Stimulated activated naive B cell treated with anti-CD40 and anti-IgM and Interleukin-4, amounts not matched to agents 10 μg/mL and 1 μg/mL and 100 μg/mL, for 72 hours (primary cell): ENCODE data around the gene MRPL27.

Source experiments
- ATAC-seq, 2 donors: fragments of 150-1000 bp; cut with Tn5 transposase; replicated peaks; 2 replicates each; pipeline ENCODE4 v1.10.0; 2021; ENCODE audit warnings: moderate library complexity in 1 of 2
- DNase-seq: peaks from one replicate; pipeline ENCODE4 v3.0.0; 2021
- H3K27ac Mint-ChIP-seq: one replicate; pipeline ENCODE4 v1.8.0; 2022; ENCODE audit warnings: mild to moderate bottlenecking, mixed read lengths
- H3K27me3 Mint-ChIP-seq, 2 donors: one replicate each; pipeline ENCODE4 v1.8.0; 2022; ENCODE audit warnings: mixed read lengths in 2 of 2
- H3K36me3 Mint-ChIP-seq, 2 donors: one replicate each; pipeline ENCODE4 v1.8.0; 2022; ENCODE audit warnings: mixed read lengths in 2 of 2, mild to moderate bottlenecking in 1 of 2
- H3K4me1 Mint-ChIP-seq, 2 donors: one replicate each; pipeline ENCODE4 v1.8.0; 2022; ENCODE audit warnings: mixed read lengths in 2 of 2, mild to moderate bottlenecking in 1 of 2
- H3K4me3 Mint-ChIP-seq, 2 donors: one replicate each; pipeline ENCODE4 v1.8.0; 2022; ENCODE audit warnings: mild to moderate bottlenecking in 2 of 2, mixed read lengths in 2 of 2, moderate library complexity in 1 of 2
- H3K9me3 Mint-ChIP-seq, 2 donors: one replicate each; pipeline ENCODE4 v1.8.0; 2022; ENCODE audit warnings: mixed read lengths in 2 of 2, mild to moderate bottlenecking in 1 of 2

MRPL27 gene

GRCh38 chr17:50375858-50376538 is 3.0 kb upstream of the MRPL27 start:
- DNase-seq: no peak
- Mint-ChIP-seq H3K27me3 (no peaks in the 10 kb centered on the region), H3K4me3 (no peak overlapping the region), H3K27ac (no peak overlapping the region), H3K36me3 (peaks cover 17 to 47% of the 10 kb centered on the region in 2 donors), H3K4me1 (peaks cover 15 to 18% of the 10 kb centered on the region in 2 donors), H3K9me3 (no peaks in the 10 kb centered on the region)
- ATAC-seq: no peak

- peaks cover 15 to 19% of the 10 kb centered on the region in 2 donors for H3K4me1 Mint-ChIP-seq
- peaks cover 13 to 31% of the 10 kb centered on the region in 2 donors for H3K36me3 Mint-ChIP-seq
- no peak for ATAC-seq
Measured at GRCh38 chr17:50373705-50374104, 721 bp upstream of the MRPL27 start.

GRCh38 chr17:50372222-50372757 is 694 bp downstream of the MRPL27 start:
- Mint-ChIP-seq H3K27me3 (no peaks in the 10 kb centered on the region), H3K4me3 (peak overlapping the region; percentile 95 to 98), H3K4me1 (peaks cover 17 to 19% of the 10 kb centered on the region in 2 donors), H3K9me3 (no peaks in the 10 kb centered on the region), H3K27ac (peak overlapping the region; percentile 100), H3K36me3 (peaks cover 23 to 36% of the 10 kb centered on the region in 2 donors)
- no peak for DNase-seq
- no peak for ATAC-seq

More at GRCh38 chr17:50373705-50374104, 721 bp upstream of the MRPL27 start:
- Mint-ChIP-seq H3K4me3 (peak overlapping the region; percentile 95 to 98), H3K27ac (peak overlapping the region; percentile 100), H3K9me3 (no peaks in the 10 kb centered on the region), H3K27me3 (no peaks in the 10 kb centered on the region)
- no peak for DNase-seq

- peaks cover 23 to 36% of the 10 kb centered on the region in 2 donors for H3K36me3 Mint-ChIP-seq
- H3K27me3 Mint-ChIP-seq: no peaks in the 10 kb centered on the region
- ATAC-seq: no peak
Measured at GRCh38 chr17:50371526-50371925, 1.5 kb downstream of the MRPL27 start.

GRCh38 chr17:50370052-50370451 is 2.9 kb downstream of the MRPL27 start:
- no peak overlapping the region for H3K4me3 Mint-ChIP-seq
- peaks cover 19 to 27% of the 10 kb centered on the region in 2 donors for H3K4me1 Mint-ChIP-seq
- no peak overlapping the region for H3K27ac Mint-ChIP-seq
- no peaks in the 10 kb centered on the region for H3K9me3 Mint-ChIP-seq
- DNase-seq (no peak), ATAC-seq (no peak)
- H3K27me3 Mint-ChIP-seq: no peaks in the 10 kb centered on the region
- H3K36me3 Mint-ChIP-seq: peaks cover 33 to 43% of the 10 kb centered on the region in 2 donors

More at GRCh38 chr17:50371526-50371925, 1.5 kb downstream of the MRPL27 start:
- no peak for DNase-seq
- no peaks in the 10 kb centered on the region for H3K9me3 Mint-ChIP-seq
- H3K4me1 Mint-ChIP-seq: peaks cover 17 to 19% of the 10 kb centered on the region in 2 donors
- H3K4me3 Mint-ChIP-seq: peak overlapping the region; percentile 95 to 98
- no peak overlapping the region for H3K27ac Mint-ChIP-seq

GRCh38 chr17:50367401-50367800 is 5.6 kb downstream of the MRPL27 start:
- DNase-seq (no peak), ATAC-seq (no peak)
- no peaks in the 10 kb centered on the region for H3K9me3 Mint-ChIP-seq
- H3K4me3 Mint-ChIP-seq: no peak overlapping the region
- H3K36me3 Mint-ChIP-seq: peaks cover 31 to 40% of the 10 kb centered on the region in 2 donors
- H3K27ac Mint-ChIP-seq: no peak overlapping the region
- peaks cover 16 to 25% of the 10 kb centered on the region in 2 donors for H3K4me1 Mint-ChIP-seq
- no peaks in the 10 kb centered on the region for H3K27me3 Mint-ChIP-seq

- H3K27ac Mint-ChIP-seq: no peak overlapping the region
- DNase-seq (no peak), ATAC-seq (no peak)
- H3K4me1 Mint-ChIP-seq: peaks cover 14 to 18% of the 10 kb centered on the region in 2 donors
- H3K27me3 Mint-ChIP-seq: no peaks in the 10 kb centered on the region
- peaks cover 30 to 32% of the 10 kb centered on the region in 2 donors for H3K36me3 Mint-ChIP-seq
- no peaks in the 10 kb centered on the region for H3K9me3 Mint-ChIP-seq
- H3K4me3 Mint-ChIP-seq: no peak overlapping the region
Measured at GRCh38 chr17:50365649-50366393, 7.2 kb downstream of the MRPL27 start.

- DNase-seq (no peak), ATAC-seq (no peak)
- Mint-ChIP-seq H3K4me1 (peaks cover 14 to 18% of the 10 kb centered on the region in 2 donors), H3K4me3 (no peak overlapping the region), H3K27me3 (no peaks in the 10 kb centered on the region), H3K9me3 (no peaks in the 10 kb centered on the region), H3K27ac (no peak overlapping the region), H3K36me3 (peaks cover 31 to 33% of the 10 kb centered on the region in 2 donors)
Measured at GRCh38 chr17:50365165-50365564, 7.8 kb downstream of the MRPL27 start.

- peaks cover 30 to 35% of the 10 kb centered on the region in 2 donors for H3K36me3 Mint-ChIP-seq
- H3K27me3 Mint-ChIP-seq: no peaks in the 10 kb centered on the region
- ATAC-seq: no peak
- H3K27ac Mint-ChIP-seq: peak overlapping the region; percentile 1
- peaks cover 14 to 18% of the 10 kb centered on the region in 2 donors for H3K4me1 Mint-ChIP-seq
- H3K9me3 Mint-ChIP-seq: no peaks in the 10 kb centered on the region
- no peak for DNase-seq
- no peak overlapping the region for H3K4me3 Mint-ChIP-seq
Measured at GRCh38 chr17:50364715-50365114, 8.3 kb downstream of the MRPL27 start.

GRCh38 chr17:50364061-50364458 is 8.9 kb downstream of the MRPL27 start:
- peaks cover 33 to 38% of the 10 kb centered on the region in 2 donors for H3K36me3 Mint-ChIP-seq
- no peak overlapping the region for H3K27ac Mint-ChIP-seq
- H3K4me3 Mint-ChIP-seq: no peak overlapping the region
- ATAC-seq (no peak), DNase-seq (no peak)
- H3K9me3 Mint-ChIP-seq: no peaks in the 10 kb centered on the region
- peaks cover 14 to 18% of the 10 kb centered on the region in 2 donors for H3K4me1 Mint-ChIP-seq
- H3K27me3 Mint-ChIP-seq: no peaks in the 10 kb centered on the region

- no peaks in the 10 kb centered on the region for H3K9me3 Mint-ChIP-seq
- peaks cover 36 to 41% of the 10 kb centered on the region in 2 donors for H3K36me3 Mint-ChIP-seq
- peaks cover 14 to 18% of the 10 kb centered on the region in 2 donors for H3K4me1 Mint-ChIP-seq
- ATAC-seq (no peak), DNase-seq (no peak)
- no peak overlapping the region for H3K4me3 Mint-ChIP-seq
- H3K27ac Mint-ChIP-seq: peak overlapping the region; percentile 20
- H3K27me3 Mint-ChIP-seq: no peaks in the 10 kb centered on the region
Measured at GRCh38 chr17:50363217-50364060, 9.5 kb downstream of the MRPL27 start.

- no peak overlapping the region for H3K4me3 Mint-ChIP-seq
- no peak overlapping the region for H3K27ac Mint-ChIP-seq
Measured at GRCh38 chr17:50362661-50363060, 10.3 kb downstream of the MRPL27 start.

GRCh38 chr17:50361561-50362480 is 11.2 kb downstream of the MRPL27 start:
- Mint-ChIP-seq H3K27me3 (no peaks in the 10 kb centered on the region), H3K4me3 (peak overlapping the region in 1 of 2 donors; percentile 35), H3K4me1 (peaks cover 12 to 18% of the 10 kb centered on the region in 2 donors), H3K36me3 (peaks cover 29 to 30% of the 10 kb centered on the region in 2 donors), H3K9me3 (no peaks in the 10 kb centered on the region), H3K27ac (peak overlapping the region; percentile 87)
- peak; percentile 23 for DNase-seq
- peak; percentile 89 to 90 for ATAC-seq

More at GRCh38 chr17:50362661-50363060, 10.3 kb downstream of the MRPL27 start:
- DNase-seq (no peak), ATAC-seq (no peak)
- peaks cover 13 to 18% of the 10 kb centered on the region in 2 donors for H3K4me1 Mint-ChIP-seq
- H3K36me3 Mint-ChIP-seq: peaks cover 33% of the 10 kb centered on the region in 2 donors
- no peaks in the 10 kb centered on the region for H3K9me3 Mint-ChIP-seq
- no peaks in the 10 kb centered on the region for H3K27me3 Mint-ChIP-seq
